K562 (cell line): ENCODE data around the gene SEMA3F.

Source experiments
- CREM ChIP-seq: IDR thresholded peaks from 2 replicates; pipeline ENCODE4 v1.6.1; 2014; ENCODE audit warnings: antibody characterized with exemption, low read depth
- STAG1 ChIP-seq: sonication (generic); formaldehyde crosslinking; IDR thresholded peaks from 2 replicates; pipeline ENCODE4 v1.5.0; 2020; ENCODE audit warnings: missing genetic modification reagents, borderline replicate concordance
- STAT5A ChIP-seq: IDR thresholded peaks from 2 replicates; pipeline ENCODE4 v1.6.1; 2012; ENCODE audit warnings: low read length, inconsistent platforms, borderline replicate concordance
- ZNF584 ChIP-seq: fragments of 200-800 bp; sonication (Bioruptor generic); IDR thresholded peaks from 2 replicates; pipeline ENCODE4 v1.6.1; 2016; ENCODE audit warnings: low read depth, mild to moderate bottlenecking, missing genetic modification characterization, missing compliant biosample characterization
- TF ChIP-seq, protein P1 (sequence below): sonication (generic); formaldehyde crosslinking; IDR thresholded peaks from 2 replicates; pipeline ENCODE4 v1.9.0; 2022; ENCODE audit warnings: mild to moderate bottlenecking, missing genetic modification reagents
- TF ChIP-seq, protein P2 (sequence below): IDR thresholded peaks from 2 replicates; pipeline ENCODE4 v1.6.1; 2016; ENCODE audit warnings: missing genetic modification characterization, missing compliant biosample characterization
- TF ChIP-seq, protein P3 (sequence below), 3 experiments: IDR thresholded peaks in 2 of 3; conservative IDR thresholded peaks in 1 of 3; 2 replicates each; pipeline ENCODE4 v1.5.1; 2011 to 2012; ENCODE audit warnings: low read length in 3 of 3, mild to moderate bottlenecking in 3 of 3, control low read depth in 2 of 3, improper control_type of control experiment in 1 of 3, inconsistent platforms in 1 of 3, low read depth in 1 of 3, mixed read lengths in 1 of 3, moderate library complexity in 1 of 3; ENCODE audit not compliant: insufficient read depth in 2 of 3
- TF ChIP-seq, protein P4 (sequence below): sonication (generic); formaldehyde crosslinking; IDR thresholded peaks from 2 replicates; pipeline ENCODE4 v1.8.1; 2023; ENCODE audit warnings: missing genetic modification reagents, mild to moderate bottlenecking, borderline replicate concordance

DNA sequence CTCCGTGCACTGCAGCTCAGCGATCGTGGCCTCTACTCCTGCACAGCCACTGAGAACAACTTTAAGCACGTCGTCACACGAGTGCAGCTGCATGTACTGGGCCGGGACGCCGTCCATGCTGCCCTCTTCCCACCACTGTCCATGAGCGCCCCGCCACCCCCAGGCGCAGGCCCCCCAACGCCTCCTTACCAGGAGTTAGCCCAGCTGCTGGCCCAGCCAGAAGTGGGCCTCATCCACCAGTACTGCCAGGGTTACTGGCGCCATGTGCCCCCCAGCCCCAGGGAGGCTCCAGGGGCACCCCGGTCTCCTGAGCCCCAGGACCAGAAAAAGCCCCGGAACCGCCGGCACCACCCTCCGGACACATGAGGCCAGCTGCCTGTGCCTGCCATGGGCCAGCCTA, 32.6 kb downstream of the SEMA3F start:
- TF ChIP-seq, protein P1, sequence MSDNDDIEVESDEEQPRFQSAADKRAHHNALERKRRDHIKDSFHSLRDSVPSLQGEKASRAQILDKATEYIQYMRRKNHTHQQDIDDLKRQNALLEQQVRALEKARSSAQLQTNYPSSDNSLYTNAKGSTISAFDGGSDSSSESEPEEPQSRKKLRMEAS (CRISPR knock-in tag), result no peak
- TF ChIP-seq, protein P2, sequence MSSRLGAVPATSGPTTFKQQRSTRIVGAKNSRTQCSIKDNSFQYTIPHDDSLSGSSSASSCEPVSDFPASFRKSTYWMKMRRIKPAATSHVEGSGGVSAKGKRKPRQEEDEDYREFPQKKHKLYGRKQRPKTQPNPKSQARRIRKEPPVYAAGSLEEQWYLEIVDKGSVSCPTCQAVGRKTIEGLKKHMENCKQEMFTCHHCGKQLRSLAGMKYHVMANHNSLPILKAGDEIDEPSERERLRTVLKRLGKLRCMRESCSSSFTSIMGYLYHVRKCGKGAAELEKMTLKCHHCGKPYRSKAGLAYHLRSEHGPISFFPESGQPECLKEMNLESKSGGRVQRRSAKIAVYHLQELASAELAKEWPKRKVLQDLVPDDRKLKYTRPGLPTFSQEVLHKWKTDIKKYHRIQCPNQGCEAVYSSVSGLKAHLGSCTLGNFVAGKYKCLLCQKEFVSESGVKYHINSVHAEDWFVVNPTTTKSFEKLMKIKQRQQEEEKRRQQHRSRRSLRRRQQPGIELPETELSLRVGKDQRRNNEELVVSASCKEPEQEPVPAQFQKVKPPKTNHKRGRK (tag), result no peak
- no peak for TF ChIP-seq STAT5A
- no peak for TF ChIP-seq STAG1 (CRISPR knock-in tag)
- TF ChIP-seq, protein P3, sequence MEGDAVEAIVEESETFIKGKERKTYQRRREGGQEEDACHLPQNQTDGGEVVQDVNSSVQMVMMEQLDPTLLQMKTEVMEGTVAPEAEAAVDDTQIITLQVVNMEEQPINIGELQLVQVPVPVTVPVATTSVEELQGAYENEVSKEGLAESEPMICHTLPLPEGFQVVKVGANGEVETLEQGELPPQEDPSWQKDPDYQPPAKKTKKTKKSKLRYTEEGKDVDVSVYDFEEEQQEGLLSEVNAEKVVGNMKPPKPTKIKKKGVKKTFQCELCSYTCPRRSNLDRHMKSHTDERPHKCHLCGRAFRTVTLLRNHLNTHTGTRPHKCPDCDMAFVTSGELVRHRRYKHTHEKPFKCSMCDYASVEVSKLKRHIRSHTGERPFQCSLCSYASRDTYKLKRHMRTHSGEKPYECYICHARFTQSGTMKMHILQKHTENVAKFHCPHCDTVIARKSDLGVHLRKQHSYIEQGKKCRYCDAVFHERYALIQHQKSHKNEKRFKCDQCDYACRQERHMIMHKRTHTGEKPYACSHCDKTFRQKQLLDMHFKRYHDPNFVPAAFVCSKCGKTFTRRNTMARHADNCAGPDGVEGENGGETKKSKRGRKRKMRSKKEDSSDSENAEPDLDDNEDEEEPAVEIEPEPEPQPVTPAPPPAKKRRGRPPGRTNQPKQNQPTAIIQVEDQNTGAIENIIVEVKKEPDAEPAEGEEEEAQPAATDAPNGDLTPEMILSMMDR (IDR thresholded peaks at IDR 0.05 in 2 of 3, conservative IDR thresholded peaks at IDR 0.05 in 1 of 3; ENCODE audit: insufficient read depth in 2 of 3, low read depth in 1 of 3, low read length in 3 of 3), result no peak
- no peak for TF ChIP-seq CREM
- TF ChIP-seq ZNF584, result no peak
- TF ChIP-seq, protein P4, sequence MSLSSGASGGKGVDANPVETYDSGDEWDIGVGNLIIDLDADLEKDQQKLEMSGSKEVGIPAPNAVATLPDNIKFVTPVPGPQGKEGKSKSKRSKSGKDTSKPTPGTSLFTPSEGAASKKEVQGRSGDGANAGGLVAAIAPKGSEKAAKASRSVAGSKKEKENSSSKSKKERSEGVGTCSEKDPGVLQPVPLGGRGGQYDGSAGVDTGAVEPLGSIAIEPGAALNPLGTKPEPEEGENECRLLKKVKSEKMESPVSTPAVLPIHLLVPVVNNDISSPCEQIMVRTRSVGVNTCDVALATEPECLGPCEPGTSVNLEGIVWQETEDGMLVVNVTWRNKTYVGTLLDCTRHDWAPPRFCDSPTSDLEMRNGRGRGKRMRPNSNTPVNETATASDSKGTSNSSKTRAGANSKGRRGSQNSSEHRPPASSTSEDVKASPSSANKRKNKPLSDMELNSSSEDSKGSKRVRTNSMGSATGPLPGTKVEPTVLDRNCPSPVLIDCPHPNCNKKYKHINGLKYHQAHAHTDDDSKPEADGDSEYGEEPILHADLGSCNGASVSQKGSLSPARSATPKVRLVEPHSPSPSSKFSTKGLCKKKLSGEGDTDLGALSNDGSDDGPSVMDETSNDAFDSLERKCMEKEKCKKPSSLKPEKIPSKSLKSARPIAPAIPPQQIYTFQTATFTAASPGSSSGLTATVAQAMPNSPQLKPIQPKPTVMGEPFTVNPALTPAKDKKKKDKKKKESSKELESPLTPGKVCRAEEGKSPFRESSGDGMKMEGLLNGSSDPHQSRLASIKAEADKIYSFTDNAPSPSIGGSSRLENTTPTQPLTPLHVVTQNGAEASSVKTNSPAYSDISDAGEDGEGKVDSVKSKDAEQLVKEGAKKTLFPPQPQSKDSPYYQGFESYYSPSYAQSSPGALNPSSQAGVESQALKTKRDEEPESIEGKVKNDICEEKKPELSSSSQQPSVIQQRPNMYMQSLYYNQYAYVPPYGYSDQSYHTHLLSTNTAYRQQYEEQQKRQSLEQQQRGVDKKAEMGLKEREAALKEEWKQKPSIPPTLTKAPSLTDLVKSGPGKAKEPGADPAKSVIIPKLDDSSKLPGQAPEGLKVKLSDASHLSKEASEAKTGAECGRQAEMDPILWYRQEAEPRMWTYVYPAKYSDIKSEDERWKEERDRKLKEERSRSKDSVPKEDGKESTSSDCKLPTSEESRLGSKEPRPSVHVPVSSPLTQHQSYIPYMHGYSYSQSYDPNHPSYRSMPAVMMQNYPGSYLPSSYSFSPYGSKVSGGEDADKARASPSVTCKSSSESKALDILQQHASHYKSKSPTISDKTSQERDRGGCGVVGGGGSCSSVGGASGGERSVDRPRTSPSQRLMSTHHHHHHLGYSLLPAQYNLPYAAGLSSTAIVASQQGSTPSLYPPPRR (CRISPR knock-in tag), result no peak
